Nephron (organoid): ENCODE data around the gene KIFC3.

Experiments
- H3K27ac Mint-ChIP-seq, 3 experiments: 2 replicates each; pipeline ENCODE4 v1.8.0; 2020; ENCODE audit warnings: mixed read lengths in 3 of 3, mild to moderate bottlenecking in 2 of 3, moderate library complexity in 1 of 3
- H3K27me3 Mint-ChIP-seq: 2 replicates; pipeline ENCODE4 v1.8.0; 2021; ENCODE audit warnings: low read depth, mild to moderate bottlenecking, moderate library complexity, mixed read lengths
- H3K36me3 Mint-ChIP-seq: 2 replicates; pipeline ENCODE4 v1.8.0; 2020; ENCODE audit warnings: low read depth, mixed read lengths
- H3K4me1 Mint-ChIP-seq: 2 replicates; pipeline ENCODE4 v1.8.0; 2020; ENCODE audit warnings: mixed read lengths
- H3K4me3 Mint-ChIP-seq, 3 experiments: 2 replicates each; pipeline ENCODE4 v1.8.0; 2020; ENCODE audit warnings: mild to moderate bottlenecking in 3 of 3, mixed read lengths in 3 of 3, moderate library complexity in 2 of 3
- H3K9me3 Mint-ChIP-seq: 2 replicates; pipeline ENCODE4 v1.8.0; 2020; ENCODE audit warnings: mixed read lengths
- CTCF ChIP-seq, 3 experiments: fragments of 200-600 bp; sonication (generic); IDR thresholded peaks; one replicate each; pipeline ENCODE4 v1.5.0; 2021; ENCODE audit warnings: antibody characterized with exemption in 3 of 3; ENCODE audit not compliant: unreplicated experiment in 3 of 3

The KIFC3 gene

GRCh38 chr16:57727610-57728009 is 74.7 kb downstream of the KIFC3 start:
- peaks cover 5% of the 10 kb centered on the region for H3K4me1 Mint-ChIP-seq
- no peaks in the 10 kb centered on the region for H3K36me3 Mint-ChIP-seq
- no peak overlapping the region for H3K4me3 Mint-ChIP-seq
- H3K9me3 Mint-ChIP-seq, result no peaks in the 10 kb centered on the region
- peaks cover 3% of the 10 kb centered on the region for H3K27me3 Mint-ChIP-seq
- no peak for TF ChIP-seq CTCF (IDR thresholded peaks at IDR 0.05; ENCODE audit: unreplicated experiment in 3 of 3)
- H3K27ac Mint-ChIP-seq, result no peak overlapping the region

- no peaks in the 10 kb centered on the region for H3K36me3 Mint-ChIP-seq
Observed at GRCh38 chr16:57726433-57726947, 75.8 kb downstream of the KIFC3 start.

GRCh38 chr16:57725976-57726375 is 76.3 kb downstream of the KIFC3 start:
- H3K4me1 Mint-ChIP-seq, result no peaks in the 10 kb centered on the region
- H3K36me3 Mint-ChIP-seq, result no peaks in the 10 kb centered on the region
- no peak overlapping the region for H3K4me3 Mint-ChIP-seq
- no peak for TF ChIP-seq CTCF (IDR thresholded peaks at IDR 0.05; ENCODE audit: unreplicated experiment in 3 of 3)
- no peaks in the 10 kb centered on the region for H3K9me3 Mint-ChIP-seq
- no peak overlapping the region for H3K27ac Mint-ChIP-seq
- H3K27me3 Mint-ChIP-seq, result peaks cover 3% of the 10 kb centered on the region

More at GRCh38 chr16:57726433-57726947, 75.8 kb downstream of the KIFC3 start:
- H3K27ac Mint-ChIP-seq, result no peak overlapping the region
- H3K4me3 Mint-ChIP-seq, result no peak overlapping the region
- TF ChIP-seq CTCF (IDR thresholded peaks at IDR 0.05; ENCODE audit: unreplicated experiment in 3 of 3), result no peak
- H3K27me3 Mint-ChIP-seq, result peaks cover 3% of the 10 kb centered on the region
- no peaks in the 10 kb centered on the region for H3K9me3 Mint-ChIP-seq
- peaks cover 5% of the 10 kb centered on the region for H3K4me1 Mint-ChIP-seq

- Mint-ChIP-seq H3K4me3 (no peak overlapping the region), H3K27me3 (peaks cover 3% of the 10 kb centered on the region), H3K4me1 (no peaks in the 10 kb centered on the region), H3K27ac (no peak overlapping the region), H3K36me3 (no peaks in the 10 kb centered on the region), H3K9me3 (no peaks in the 10 kb centered on the region)
- TF ChIP-seq CTCF (IDR thresholded peaks at IDR 0.05; ENCODE audit: unreplicated experiment in 3 of 3), result no peak
Observed at GRCh38 chr16:57725554-57725953, 76.7 kb downstream of the KIFC3 start.

- no peak for TF ChIP-seq CTCF (IDR thresholded peaks at IDR 0.05; ENCODE audit: unreplicated experiment in 3 of 3)
- no peaks in the 10 kb centered on the region for H3K4me1 Mint-ChIP-seq
Observed at GRCh38 chr16:57725151-57725550, 77.1 kb downstream of the KIFC3 start.

GRCh38 chr16:57724531-57724930 is 77.8 kb downstream of the KIFC3 start:
- TF ChIP-seq CTCF (IDR thresholded peaks at IDR 0.05; ENCODE audit: unreplicated experiment in 3 of 3), result no peak
- no peaks in the 10 kb centered on the region for H3K9me3 Mint-ChIP-seq
- no peaks in the 10 kb centered on the region for H3K36me3 Mint-ChIP-seq
- H3K4me1 Mint-ChIP-seq, result no peaks in the 10 kb centered on the region
- peaks cover 3% of the 10 kb centered on the region for H3K27me3 Mint-ChIP-seq
- H3K4me3 Mint-ChIP-seq, result no peak overlapping the region
- H3K27ac Mint-ChIP-seq, result no peak overlapping the region

More at GRCh38 chr16:57725151-57725550, 77.1 kb downstream of the KIFC3 start:
- H3K9me3 Mint-ChIP-seq, result no peaks in the 10 kb centered on the region
- H3K4me3 Mint-ChIP-seq, result no peak overlapping the region
- peaks cover 3% of the 10 kb centered on the region for H3K27me3 Mint-ChIP-seq
- no peak overlapping the region for H3K27ac Mint-ChIP-seq
- H3K36me3 Mint-ChIP-seq, result no peaks in the 10 kb centered on the region
